ENCODE measurements around the gene SDR39U1. TPM values are rescaled to one million over a fixed set of nuclear protein-coding genes. Genes with fewer than 3 reads are reported as not detected.
A peak's percentile ranks its signal among the peaks of the same experiment; 100 is the strongest.

SDR39U1 gene
- total RNA-seq, 1 experiment from 2014 or later, result 24.7 TPM

- Histone ChIP-seq H3F3A (ENCODE audit: low read length, unreplicated experiment) (no peaks in the 10 kb centered on the region), H3K9ac (ENCODE audit: low read length) (no peak overlapping the region), H3K9me2 (replicated peaks; ENCODE audit: low read length) (no peaks in the 10 kb centered on the region), H3K27ac (ENCODE audit: low read length) (peak overlapping the region; percentile 79), H3K79me2 (ENCODE audit: low read length) (no peaks in the 10 kb centered on the region), H3K27me3 (ENCODE audit: low read length) (no peaks in the 10 kb centered on the region), H3K4me1 (ENCODE audit: insufficient read depth, low read length) (peaks cover 25% of the 10 kb centered on the region), H3K4me3 (ENCODE audit: low read length) (peak overlapping the region; percentile 14; the same call in 1 of the 2 replicates), H3K4me2 (ENCODE audit: low read length) (0 out of 2 replicates have a peak overlapping the region, but pooled peaks have one; percentile 76), H3K36me3 (ENCODE audit: low read depth, low read length) (no peaks in the 10 kb centered on the region), H3K9me3 (ENCODE audit: low read length) (no peaks in the 10 kb centered on the region), H4K20me1 (ENCODE audit: low read length) (no peaks in the 10 kb centered on the region), H2AFZ (ENCODE audit: low read length) (peak overlapping the region; percentile 46; the same call in 1 of the 2 replicates)
- POLR2A ChIA-PET (ENCODE audit: unreplicated experiment), result no interaction called here
- DNase-seq (no peak), ATAC-seq (no peak)
- TF ChIP-seq EZH2phosphoT487 (IDR thresholded peaks at IDR 0.05; ENCODE audit: borderline replicate concordance, low read length), result no peak
- no peak for TF ChIP-seq EZH2 (IDR thresholded peaks at IDR 0.05; ENCODE audit: low read length, unreplicated experiment)
- no peak for TF ChIP-seq CTCF (conservative IDR thresholded peaks at IDR 0.05; ENCODE audit: low read depth, low read length)
- CTCF ChIA-PET, result no interaction called here
- BruUV-seq (replicated peaks), result no TSS peak
- intact Hi-C loops (cut with micrococcal nuclease), result no loop called here
Observed at GRCh38 chr14:24390701-24391468, 51.7 kb downstream of the SDR39U1 start.

Other genes starting within 250 kb of the SDR39U1 start
- gene TM9SF1, start 247.3 kb downstream of the SDR39U1 start, total RNA-seq (2014; rRNA removed), result 52.1 and 58.3 TPM in 2 replicates
- 0.11 TPM in 1 of 2 replicates, not detected in the other for gene TSSK4, start 237.1 kb downstream of the SDR39U1 start, total RNA-seq (2014; rRNA removed)
- gene CHMP4A, start 229.3 kb downstream of the SDR39U1 start, total RNA-seq (2014; rRNA removed), result 58.3 and 67.9 TPM in 2 replicates
- 16.2 and 23.5 TPM in 2 replicates for gene MDP1, start 226.7 kb downstream of the SDR39U1 start, total RNA-seq (2014; rRNA removed)
- gene NEDD8, start 210.4 kb downstream of the SDR39U1 start, total RNA-seq (2014; rRNA removed), result 330 and 337 TPM in 2 replicates
- 51.8 and 56.9 TPM in 2 replicates for gene GMPR2, start 209.8 kb downstream of the SDR39U1 start, total RNA-seq (2014; rRNA removed)
- gene TINF2, start 200.2 kb downstream of the SDR39U1 start, total RNA-seq (2014; rRNA removed), result 31.7 and 39.8 TPM in 2 replicates
- 2.6 and 3.2 TPM in 2 replicates for gene TGM1, start 179.6 kb downstream of the SDR39U1 start, total RNA-seq (2014; rRNA removed)
- 39.2 and 51.5 TPM in 2 replicates for gene RABGGTA, start 171.2 kb downstream of the SDR39U1 start, total RNA-seq (2014; rRNA removed)
- 15.8 and 15.9 TPM in 2 replicates for gene DHRS1, start 143.0 kb downstream of the SDR39U1 start, total RNA-seq (2014; rRNA removed)
- 30.4 and 35.5 TPM in 2 replicates for gene NOP9, start 142.9 kb downstream of the SDR39U1 start, total RNA-seq (2014; rRNA removed)
- gene CIDEB, start 134.8 kb downstream of the SDR39U1 start, total RNA-seq (2014; rRNA removed), result not detected in 2 replicates
- gene LTB4R2, start 132.6 kb downstream of the SDR39U1 start, total RNA-seq (2014; rRNA removed), result 9.3 and 19.3 TPM in 2 replicates
- gene LTB4R, start 131.3 kb downstream of the SDR39U1 start, total RNA-seq (2014; rRNA removed), result 11.6 and 13.1 TPM in 2 replicates
- 0.04 TPM in 1 of 2 replicates, not detected in the other for gene ADCY4, start 107.7 kb downstream of the SDR39U1 start, total RNA-seq (2014; rRNA removed)
- gene RIPK3, start 102.8 kb downstream of the SDR39U1 start, total RNA-seq (2014; rRNA removed), result not detected in 2 replicates
- 11.5 and 15.1 TPM in 2 replicates for gene NFATC4, start 74.6 kb downstream of the SDR39U1 start, total RNA-seq (2014; rRNA removed)
- 2.7 and 3.1 TPM in 2 replicates for gene NYNRIN, start 43.8 kb downstream of the SDR39U1 start, total RNA-seq (2014; rRNA removed)
- gene CBLN3, start 13.1 kb downstream of the SDR39U1 start, total RNA-seq (2014; rRNA removed), result 2.9 and 3.4 TPM in 2 replicates
- gene KHNYN, start 12.8 kb downstream of the SDR39U1 start, total RNA-seq (2014; rRNA removed), result 50.9 and 51.6 TPM in 2 replicates
- gene CMA1, start 65.5 kb upstream of the SDR39U1 start, total RNA-seq (2014; rRNA removed), result not detected in 2 replicates
- gene CTSG, start 133.5 kb upstream of the SDR39U1 start, total RNA-seq (2014; rRNA removed), result not detected in 2 replicates
- not detected in 2 replicates for gene GZMH, start 166.9 kb upstream of the SDR39U1 start, total RNA-seq (2014; rRNA removed)
- not detected in 2 replicates for gene GZMB, start 191.4 kb upstream of the SDR39U1 start, total RNA-seq (2014; rRNA removed)

Data from PC-3 (cell line).